OCI-M2 (cell line): ENCODE measurements around the gene EYA4.

Experiments used
- DNase-seq: peaks from one replicate; lab custom pipeline; 2025; ENCODE audit not compliant: unreplicated experiment; lab: John Stamatoyannopoulos, UW

The EYA4 gene, protein sequence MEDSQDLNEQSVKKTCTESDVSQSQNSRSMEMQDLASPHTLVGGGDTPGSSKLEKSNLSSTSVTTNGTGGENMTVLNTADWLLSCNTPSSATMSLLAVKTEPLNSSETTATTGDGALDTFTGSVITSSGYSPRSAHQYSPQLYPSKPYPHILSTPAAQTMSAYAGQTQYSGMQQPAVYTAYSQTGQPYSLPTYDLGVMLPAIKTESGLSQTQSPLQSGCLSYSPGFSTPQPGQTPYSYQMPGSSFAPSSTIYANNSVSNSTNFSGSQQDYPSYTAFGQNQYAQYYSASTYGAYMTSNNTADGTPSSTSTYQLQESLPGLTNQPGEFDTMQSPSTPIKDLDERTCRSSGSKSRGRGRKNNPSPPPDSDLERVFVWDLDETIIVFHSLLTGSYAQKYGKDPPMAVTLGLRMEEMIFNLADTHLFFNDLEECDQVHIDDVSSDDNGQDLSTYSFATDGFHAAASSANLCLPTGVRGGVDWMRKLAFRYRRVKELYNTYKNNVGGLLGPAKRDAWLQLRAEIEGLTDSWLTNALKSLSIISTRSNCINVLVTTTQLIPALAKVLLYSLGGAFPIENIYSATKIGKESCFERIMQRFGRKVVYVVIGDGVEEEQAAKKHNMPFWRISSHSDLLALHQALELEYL

DNA sequence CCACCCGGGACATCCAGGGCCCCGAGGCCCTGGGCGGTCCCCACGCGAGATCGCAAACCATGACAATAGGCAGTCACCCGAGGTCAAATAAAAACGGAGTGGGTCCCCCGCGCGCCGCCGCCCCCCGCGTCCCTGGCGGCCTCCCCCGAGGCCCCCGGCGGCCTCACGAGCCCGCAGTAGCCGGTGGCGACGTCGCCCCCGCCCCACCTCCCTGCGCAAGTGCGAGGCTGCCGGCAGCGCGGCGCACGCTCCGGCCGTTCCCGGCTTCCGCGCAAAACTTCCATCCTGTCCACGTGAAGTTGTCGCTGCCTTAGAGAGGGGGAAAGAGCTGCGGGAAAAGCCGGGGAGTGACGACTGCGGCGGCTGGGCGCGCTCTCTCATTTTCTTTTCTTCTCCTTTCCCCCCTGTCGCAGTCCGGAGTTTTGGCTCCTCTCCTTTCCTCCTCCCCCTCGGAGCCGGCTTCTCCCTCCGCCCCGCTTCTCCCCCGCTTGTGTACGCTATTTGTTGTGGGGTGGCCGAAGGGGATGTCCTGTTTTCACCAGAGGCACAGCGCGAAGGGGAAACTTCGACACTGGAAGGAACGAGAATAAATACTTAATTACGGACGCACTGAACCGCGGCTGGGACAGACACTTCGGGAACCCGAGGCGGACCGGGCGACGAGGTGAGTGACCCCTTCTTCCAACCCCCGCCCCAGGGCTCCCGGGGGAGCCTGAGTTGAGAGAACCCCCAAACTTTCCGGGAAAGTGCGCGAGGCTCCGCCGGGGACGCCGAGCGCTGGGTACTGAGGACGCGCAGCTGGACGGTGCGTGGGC lies at the start of gene EYA4:
Gene EYA4, plus strand, starts transcription at position 272 of the 815 bp plus-strand sequence. CDS start 33,424 bp downstream, outside the sequence.
- no peak for DNase-seq

DNA sequence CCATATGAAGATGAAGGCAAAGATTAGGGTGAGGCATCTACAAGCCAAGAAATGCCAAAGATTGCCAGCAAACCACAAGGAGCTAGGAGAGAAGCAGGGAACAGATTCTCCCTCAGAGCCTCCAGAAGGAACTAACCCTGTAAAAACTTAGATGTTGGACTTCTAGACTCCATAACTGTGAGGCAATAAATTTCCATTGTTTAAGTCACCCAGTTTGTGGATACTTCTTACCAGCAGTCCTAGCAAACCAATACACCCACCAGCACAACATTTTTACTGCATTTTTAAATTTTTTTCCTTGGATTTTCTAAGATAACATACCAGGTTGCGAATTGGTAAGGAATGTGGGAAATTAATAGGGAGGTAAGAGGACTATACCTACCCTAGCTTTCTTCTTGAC lies 47.8 kb upstream of the EYA4 start:
- no peak for DNase-seq

DNA sequence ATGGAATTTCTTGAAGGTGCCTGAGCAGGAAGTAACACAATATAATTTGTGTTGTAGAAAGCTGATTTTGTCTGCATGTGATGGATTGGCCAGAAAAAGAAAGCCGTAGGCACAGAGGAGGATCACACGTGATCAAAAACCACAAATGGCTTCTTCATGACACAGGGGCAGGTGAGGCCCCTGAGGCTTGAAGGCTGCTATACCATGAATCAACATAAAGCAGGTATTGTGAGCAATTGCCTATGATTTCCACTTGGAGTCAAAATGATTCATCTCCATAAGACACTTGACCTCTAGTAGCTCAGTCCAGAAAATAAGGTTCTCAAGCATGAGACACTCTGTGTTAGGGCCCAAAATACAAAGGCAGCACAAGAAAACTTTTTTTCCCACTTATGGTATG lies 42.4 kb upstream of the EYA4 start:
- DNase-seq, result no peak

DNA sequence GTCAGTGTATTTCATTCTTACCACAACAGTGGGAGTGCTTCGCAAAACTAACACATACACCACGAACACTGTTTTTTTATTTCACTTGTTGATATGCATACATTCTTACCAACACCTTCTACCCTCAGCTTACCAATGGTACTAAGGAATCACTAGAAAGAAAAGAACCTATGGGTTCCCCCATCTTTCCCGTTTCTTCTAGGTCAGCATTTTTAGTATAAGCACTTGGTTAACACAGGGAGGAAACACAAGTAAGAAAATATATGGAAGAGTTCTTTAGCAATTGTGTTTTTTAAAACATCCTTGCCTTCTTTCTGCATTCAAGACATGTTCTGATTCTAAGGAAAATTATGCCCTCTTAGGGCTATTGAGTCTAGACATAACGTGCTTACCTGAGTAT lies 39.9 kb upstream of the EYA4 start:
- no peak for DNase-seq

DNA sequence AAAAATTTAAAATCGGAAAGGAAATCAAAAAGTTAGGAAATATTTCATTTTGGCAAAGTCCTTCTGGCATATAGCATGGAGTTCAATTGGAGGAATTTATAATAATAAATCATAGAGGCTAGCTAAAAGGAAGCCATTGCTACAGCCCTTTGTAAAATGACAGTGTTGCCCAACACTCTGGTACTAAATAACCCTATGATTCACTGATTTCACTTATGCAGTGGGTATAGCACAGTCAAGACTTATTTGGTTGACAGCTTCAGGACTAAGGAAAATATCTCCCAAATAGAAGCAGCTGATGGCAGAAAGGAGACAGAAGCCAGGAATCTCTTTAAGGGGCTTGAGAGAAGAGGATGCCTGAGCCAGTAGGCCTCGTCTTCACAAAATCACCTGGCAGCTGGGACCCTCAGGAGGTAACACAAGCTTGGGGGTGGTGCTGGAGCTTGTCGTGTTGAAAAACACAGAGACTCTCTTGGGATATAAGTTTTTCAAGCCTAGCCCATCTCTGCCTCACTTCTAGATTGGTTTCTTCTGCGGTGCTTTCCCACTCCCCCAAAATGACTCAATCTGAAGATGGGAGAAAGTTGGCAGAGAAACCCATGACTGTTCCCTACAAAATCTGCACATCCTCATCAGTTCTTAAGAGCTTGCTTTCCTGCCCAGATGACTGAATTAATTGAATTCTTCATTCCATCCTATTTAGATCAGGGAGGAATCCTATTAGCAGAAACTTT lies 38.4 kb upstream of the EYA4 start:
- DNase-seq, result no peak

DNA sequence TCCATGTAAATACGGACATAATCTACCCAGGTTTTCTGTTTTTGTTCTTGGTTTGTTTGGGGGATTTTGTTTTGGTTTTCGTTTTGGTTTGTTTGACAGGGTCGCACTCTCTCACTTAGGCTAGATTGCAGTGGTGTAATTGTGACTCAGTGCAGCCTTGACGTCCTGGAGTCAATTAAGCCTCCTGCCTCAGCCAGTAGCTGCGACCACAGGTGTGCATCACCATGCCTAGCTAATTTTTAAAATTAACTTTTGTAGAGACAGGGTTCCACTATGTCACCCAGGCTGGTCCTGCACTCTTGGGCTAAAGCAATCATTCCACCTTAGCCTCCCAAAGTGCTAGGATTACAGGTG lies 37.8 kb upstream of the EYA4 start:
- DNase-seq, result no peak

DNA sequence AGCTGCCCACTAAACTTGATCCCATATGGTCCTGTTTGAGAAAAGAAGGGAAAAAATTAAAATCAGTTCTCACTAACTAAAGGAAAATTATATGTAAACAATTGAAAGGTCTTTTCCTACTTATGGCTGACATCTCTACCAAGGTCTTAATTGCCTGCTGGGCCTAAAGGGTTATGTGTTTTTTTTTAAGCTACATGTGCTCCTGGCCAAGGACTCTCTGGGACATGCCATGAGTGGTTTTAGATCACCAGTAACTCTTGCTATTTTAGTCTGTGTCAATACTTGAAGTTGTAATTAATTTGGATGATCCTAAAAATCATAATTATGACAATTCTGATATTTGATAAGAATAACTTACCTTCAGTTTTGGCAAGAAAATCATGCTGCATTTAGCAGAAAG lies 35.9 kb upstream of the EYA4 start:
- DNase-seq, result no peak

DNA sequence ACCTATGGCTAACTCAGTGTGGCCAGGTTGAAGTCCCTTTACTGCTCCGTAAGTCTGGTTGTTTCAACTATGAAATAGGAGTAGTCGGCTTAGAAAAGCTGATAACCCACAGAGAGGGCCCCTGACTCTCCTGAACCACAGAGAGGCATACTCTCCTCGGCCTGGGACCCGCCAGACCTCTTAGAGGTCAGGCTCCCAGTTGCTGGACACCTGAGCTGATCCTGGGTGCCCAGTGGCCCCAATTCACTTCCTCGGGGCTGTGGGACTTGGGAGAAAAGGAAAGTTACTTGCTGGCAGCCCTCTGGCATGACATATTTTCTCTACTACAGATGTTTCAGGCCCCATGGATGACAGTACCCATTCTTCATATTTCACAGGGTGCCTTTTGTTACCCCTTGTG lies 34.2 kb upstream of the EYA4 start:
- DNase-seq, result no peak

DNA sequence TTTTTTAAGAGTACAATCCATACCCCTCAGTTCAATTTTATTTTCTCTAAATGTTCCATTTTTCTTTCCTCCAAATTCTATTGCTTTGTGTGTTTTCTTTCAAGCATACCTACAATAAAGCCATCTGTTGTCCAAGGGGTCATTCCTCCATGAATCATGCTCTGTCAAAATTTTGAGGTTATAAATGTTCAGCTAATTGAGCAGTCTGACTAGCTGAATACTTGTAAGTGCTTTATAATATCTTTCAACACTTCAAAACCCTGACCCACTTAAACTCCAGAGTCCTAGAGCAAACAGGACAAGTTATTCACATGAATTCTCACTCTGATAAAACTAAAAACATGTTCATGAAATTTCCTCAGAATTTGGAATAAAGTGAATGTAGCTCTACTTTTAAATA lies 33.4 kb upstream of the EYA4 start:
- DNase-seq, result no peak

DNA sequence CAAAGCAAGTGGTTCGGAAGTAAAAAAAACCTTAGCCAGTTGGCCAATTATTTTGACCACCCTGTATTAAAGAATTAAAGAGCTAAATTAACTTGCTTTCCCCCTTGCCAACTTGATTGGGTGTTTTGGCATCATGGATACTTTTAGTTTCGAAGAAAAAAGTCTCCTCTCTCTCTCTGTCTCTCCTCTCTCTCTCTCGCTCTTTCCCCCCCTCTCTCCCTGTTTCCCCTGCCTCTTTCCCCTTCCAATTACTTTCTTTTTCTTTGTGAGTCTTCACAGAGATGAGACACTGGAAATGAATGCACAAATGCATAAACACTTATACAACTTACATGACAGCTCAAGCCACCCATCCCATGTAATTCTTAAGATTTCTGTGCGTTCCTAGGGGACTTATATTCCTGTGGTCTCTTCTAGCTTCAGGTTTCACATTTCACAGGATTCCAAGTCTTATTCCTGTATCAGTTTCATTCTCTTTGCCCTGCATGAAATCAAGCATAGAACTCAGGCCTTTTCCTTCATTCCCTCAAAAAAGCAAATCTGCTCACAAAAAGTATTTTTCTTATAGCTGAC lies 32.9 kb upstream of the EYA4 start:
- DNase-seq, result no peak

DNA sequence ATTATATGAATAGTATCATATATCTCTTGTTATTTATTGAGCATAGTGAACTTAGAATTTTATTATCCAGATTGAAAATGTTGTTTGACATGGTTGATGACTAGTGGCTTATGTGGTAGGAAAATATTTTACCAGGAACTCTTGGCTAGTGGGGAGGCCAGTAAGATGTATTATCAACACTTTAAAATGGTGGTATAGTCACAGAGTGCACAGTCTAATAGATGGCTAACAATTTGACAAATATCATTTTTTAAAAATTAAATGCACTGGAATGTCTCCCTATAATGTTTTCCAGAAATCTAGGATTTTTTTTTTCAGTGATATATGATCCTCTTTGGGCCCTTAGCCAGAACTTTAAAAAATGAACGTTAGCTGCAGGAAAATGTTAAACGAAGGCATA lies 26.9 kb upstream of the EYA4 start:
- no peak for DNase-seq

DNA sequence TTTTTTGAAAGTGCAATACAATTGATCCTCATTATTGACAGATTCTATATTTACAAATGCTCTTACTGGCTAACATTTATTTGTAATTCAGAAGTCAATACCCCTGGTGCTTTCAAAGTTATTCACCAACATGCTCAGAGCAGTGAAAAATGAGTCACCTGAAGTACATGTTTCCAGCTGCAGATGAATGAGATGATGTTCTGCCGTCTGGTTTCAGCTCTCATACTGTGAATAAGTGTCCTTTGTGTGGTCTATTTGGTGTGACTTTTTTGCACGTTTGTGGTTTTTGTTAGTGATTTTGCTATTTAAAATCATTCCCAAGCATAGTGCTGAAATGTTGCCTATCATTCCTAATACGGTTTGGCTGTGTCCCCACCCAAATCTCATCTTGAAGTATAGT lies 22.3 kb upstream of the EYA4 start:
- DNase-seq, result no peak

DNA sequence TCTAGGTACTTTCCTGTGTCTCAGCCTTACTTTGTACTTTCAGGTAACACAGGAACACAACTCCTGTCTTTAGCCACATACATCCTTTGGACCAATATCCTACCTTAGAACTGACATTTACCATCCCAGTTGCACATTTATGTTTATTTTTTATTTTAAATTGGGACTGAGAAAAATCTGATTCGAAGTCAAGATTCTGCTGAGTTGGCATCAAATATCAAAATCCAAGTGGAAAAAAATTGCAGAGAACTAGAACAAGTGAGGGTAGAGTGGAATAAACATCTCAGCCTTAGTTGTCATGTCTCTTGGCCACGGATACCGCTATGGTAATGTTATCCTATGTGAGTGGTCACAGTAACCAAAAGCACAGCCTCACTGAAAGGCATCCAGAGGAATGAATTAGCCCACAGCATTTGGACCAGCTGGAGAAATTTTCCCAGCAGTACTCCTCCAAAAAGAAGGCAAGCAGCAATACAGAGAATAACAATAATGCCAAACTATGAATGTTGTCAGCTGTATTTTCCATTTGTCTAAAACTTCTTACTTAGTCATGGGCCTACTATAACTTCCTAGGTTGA lies 17.6 kb upstream of the EYA4 start:
- DNase-seq, result no peak

DNA sequence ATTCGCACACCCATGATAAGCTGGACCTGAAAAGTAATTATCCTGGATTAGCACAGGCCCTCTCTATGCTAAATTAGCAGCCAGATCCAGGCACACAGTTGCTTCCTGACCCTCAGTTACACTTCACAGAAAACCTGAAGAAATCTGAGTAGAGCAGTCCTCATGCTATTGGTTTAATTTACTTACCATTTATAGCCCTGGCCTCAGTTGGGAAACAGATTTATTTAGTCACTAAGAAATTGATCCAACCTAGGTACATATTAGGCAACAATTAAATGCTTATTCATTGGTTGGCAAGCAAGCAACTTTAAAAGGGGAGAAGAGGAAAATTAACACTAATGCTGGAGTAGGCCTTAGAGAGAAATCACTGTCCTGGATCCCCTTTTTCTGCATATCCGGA lies 15.6 kb upstream of the EYA4 start:
- no peak for DNase-seq

DNA sequence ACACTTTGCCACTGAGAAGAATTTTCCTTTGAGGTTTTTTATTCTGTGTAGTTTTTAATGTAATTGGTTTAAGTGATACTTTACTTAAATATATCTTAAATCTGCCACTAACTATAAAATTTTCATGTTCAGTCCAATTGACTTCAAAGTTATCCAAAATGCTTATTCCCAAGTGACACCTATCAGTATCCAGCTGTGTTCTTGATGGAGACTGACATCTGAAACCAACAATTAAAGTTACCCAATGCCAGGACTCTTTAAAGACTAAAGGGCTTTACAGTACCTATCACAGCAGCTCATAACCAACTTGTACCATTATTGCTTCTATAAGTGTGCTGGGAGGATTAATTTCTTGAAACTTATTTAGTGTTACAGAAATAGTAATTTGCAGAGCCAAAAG lies 13.8 kb upstream of the EYA4 start:
- no peak for DNase-seq

DNA sequence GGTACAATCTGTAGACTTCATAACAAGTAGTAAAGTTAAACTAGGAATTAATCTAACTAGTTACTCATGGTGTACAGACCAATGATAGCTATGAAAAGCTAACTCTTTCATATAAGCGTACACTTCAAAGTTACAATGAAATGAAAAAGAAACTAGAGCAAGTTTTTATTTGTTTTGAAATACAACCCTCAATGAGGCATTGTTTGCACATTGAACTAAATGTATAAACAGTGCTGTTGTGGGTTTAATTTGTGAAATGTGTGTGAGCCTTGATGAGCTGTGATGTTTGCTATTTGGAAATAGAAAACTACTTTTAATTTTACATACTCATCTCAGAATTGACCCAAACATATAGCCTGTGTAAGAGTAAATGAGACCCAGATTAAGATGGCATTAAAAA lies 11.1 kb upstream of the EYA4 start:
- DNase-seq, result no peak

DNA sequence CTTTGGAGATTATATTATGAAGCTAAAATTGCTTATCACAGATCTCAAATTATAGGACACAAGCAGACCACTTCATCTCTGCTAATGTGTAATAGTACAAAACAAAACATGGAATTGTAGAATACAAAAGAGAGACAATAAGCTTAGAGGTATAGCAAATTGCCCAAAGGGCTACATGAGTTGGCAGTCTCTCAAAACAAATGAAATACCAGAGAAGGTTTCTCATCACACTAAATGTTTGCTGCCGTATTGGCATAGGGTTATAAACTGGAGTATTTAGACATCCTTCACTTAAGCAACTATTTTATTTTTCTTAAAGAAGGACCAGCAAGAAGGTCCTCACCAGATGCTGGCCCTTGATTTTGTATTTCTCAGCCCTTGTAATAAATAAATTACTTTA lies 5.9 kb upstream of the EYA4 start:
- no peak for DNase-seq

DNA sequence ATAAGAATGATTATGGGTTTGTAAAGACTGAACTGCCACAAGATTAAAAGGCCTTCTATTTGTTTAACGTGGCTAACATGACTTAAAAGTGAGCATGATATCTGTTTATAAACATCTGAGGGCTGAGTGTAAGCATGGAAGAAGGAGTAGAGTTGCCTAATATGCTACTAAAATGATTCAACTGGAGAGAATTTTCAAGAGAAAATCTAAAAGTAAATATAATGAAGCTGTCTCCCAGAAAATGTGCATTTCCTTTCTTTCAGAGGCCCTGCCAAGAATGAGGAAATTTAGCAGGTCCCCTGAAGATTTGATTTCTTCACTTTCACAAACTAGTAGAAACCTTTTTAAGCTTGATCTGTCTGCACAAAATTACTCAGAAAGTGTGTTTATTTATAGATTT lies 4.2 kb upstream of the EYA4 start:
- no peak for DNase-seq

DNA sequence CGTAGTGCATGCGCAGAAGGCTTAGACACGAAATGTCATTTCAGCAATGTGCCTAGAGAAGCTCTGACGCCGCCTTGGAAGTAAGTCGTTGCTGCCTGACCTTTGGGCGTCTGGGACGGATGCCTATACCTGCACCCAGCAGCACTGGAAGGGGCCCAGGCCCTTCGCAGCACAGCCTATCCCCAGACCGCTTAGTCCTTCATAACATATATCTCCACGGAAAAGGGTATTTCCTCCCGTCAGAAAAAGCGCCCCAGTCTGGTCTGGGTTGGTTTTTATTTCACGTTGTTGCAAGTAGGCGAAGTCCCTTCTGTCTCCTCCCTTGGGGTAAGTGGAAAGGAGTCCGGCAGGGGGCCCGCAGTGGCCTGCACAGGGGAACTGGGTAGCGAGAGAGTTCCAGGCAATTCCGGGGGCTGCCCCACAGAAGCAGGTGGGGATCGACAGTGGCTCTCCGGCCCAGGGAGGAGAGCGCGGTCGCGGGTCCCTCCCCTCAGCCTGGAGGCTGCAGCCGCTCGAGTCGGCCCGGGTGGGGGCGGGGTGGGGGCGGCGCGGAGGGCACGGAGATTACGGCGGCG lies 559 bp upstream of the EYA4 start:
- no peak for DNase-seq

DNA sequence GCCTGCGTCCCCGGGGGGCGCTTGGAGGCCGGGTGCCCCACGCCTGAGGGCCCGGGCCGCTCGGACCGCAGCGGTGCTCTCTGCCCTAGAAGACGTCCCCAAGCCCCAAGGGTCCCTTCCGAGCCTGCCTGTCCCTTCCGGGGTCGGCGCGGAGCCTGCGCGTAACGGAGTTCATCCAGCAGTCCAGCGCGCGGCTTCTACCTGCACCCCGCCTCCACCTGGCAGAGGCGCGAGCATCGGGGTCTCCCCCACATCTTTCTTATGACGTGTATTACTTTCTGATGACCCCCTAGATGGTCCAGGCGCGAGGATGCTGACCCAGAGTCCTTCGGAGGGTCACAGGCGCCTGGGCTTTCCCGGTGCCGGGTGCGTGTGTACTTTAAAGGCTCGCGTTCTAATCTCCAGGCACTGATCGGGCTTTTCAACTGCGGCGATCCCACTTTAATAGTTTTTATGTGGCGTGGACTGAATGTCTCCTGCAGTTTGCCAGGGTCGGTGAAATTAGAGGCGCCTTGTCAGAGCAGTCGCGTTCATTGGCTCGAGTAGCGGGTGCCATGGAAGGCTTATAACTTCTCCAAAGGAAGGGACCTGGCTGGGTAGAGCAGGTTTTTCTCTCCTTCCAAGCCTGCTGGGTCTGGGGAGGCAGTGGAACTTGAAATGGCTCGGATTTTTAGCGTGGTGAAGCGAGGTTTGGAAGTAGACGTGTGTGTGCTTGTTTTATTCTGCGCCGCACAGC lies 912 bp downstream of the EYA4 start:
- DNase-seq, result no peak
